ENCODE results near the gene ABCA5. TPM values are rescaled to one million over a fixed set of nuclear protein-coding genes. Genes with fewer than 3 reads are reported as not detected.
A peak's percentile ranks its signal among the peaks of the same experiment; 100 is the strongest.

The ABCA5 gene
- polyA plus RNA-seq, 1 of the 3 experiments (the other 2 are of a cell fraction) = 2.0 TPM

DNA sequence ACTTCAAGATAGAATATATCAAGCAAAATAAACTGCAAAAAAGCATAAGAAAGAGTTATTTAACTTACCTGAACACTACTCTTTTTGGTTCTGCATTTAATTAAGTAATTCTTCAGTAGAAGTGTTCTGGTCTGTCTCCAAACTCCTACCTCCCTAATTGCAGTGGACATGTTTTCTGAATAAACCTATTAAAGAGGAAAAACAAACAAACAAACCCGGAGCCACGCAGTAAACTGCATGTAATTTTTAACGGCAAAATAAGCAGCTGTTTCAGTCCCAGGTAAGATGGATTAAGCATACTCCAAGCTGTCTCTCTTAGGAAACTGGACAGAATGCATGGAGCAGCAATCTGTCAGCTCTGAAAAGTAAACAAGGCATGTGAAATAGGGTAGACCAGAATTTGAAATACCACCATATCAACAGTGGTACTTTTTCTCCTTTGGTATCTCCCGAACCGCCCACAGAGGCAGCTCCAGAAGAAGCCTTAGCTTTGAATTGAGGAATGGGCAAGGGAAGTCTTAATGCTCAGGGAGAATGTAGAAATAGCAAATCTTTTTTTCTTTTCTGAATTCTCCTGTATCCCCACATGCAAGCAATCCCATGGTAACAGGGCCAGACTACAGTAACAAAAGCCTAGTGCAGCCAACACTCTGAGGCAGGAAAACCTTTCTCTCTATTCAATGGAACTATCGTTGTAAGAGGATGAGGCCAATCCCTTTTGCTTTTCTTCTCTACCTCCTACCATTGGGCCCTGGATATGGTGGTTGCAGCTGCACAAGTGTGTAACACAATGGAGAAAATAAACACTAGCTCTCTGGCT, 12.5 kb downstream of the ABCA5 start:
- Histone ChIP-seq H3K4me1 (ENCODE audit: control insufficient read depth in 1 of 2, insufficient read depth in 2 of 2, low read depth in 1 of 2, low read length in 1 of 2) (peaks cover 0 to 4% of the 10 kb centered on the region in 2 experiments; a peak in 2 of 4 replicates), H3K79me2 (ENCODE audit: insufficient read depth) (no peaks in the 10 kb centered on the region), H3K9me3 (no peaks in the 10 kb centered on the region), H3K9me2 (no peaks in the 10 kb centered on the region; the same call in 1 of the 2 replicates), H3K4me2 (no peak overlapping the region), H3K27me3 (ENCODE audit: insufficient read depth) (no peaks in the 10 kb centered on the region), H3K36me3 (replicated peaks in 1 of 2; ENCODE audit: control insufficient read depth in 1 of 2, insufficient read depth in 2 of 2, low read length in 1 of 2) (peaks cover 0 to 2% of the 10 kb centered on the region in 2 experiments), H3K27ac (ENCODE audit: low read depth in 2 of 2, low read length in 1 of 2) (no peak overlapping the region), H4K20me1 (ENCODE audit: insufficient read depth) (no peaks in the 10 kb centered on the region), H3F3A (replicated peaks; ENCODE audit: insufficient read depth) (no peaks in the 10 kb centered on the region), H3K4me3 (ENCODE audit: low read depth in 2 of 2, low read length in 1 of 2) (no peak overlapping the region), H2AFZ (ENCODE audit: low read depth) (peak overlapping the region; percentile 57; the same call in 1 of the 2 replicates), H3K9ac (no peak overlapping the region)
- POLR2A ChIA-PET = interaction anchor here (1.7 kb wide), 1 partner anchor 12 kb away, joined by 4 read pairs; the partner anchor contains the start of gene ABCA5
- 58% methylated on average over 6 of the region's 6 CpGs for WGBS (ENCODE audit: low lambda C conversion rate)
- CTCF ChIA-PET = interaction anchor here (1.0 to 1.7 kb wide), 5 partner anchors 11 to 212 kb away, joined by 3 to 4 read pairs (median 3); no protein-coding TSS in a partner anchor
- DNase-seq = peak; percentile 14
- TF ChIP-seq, protein P1, sequence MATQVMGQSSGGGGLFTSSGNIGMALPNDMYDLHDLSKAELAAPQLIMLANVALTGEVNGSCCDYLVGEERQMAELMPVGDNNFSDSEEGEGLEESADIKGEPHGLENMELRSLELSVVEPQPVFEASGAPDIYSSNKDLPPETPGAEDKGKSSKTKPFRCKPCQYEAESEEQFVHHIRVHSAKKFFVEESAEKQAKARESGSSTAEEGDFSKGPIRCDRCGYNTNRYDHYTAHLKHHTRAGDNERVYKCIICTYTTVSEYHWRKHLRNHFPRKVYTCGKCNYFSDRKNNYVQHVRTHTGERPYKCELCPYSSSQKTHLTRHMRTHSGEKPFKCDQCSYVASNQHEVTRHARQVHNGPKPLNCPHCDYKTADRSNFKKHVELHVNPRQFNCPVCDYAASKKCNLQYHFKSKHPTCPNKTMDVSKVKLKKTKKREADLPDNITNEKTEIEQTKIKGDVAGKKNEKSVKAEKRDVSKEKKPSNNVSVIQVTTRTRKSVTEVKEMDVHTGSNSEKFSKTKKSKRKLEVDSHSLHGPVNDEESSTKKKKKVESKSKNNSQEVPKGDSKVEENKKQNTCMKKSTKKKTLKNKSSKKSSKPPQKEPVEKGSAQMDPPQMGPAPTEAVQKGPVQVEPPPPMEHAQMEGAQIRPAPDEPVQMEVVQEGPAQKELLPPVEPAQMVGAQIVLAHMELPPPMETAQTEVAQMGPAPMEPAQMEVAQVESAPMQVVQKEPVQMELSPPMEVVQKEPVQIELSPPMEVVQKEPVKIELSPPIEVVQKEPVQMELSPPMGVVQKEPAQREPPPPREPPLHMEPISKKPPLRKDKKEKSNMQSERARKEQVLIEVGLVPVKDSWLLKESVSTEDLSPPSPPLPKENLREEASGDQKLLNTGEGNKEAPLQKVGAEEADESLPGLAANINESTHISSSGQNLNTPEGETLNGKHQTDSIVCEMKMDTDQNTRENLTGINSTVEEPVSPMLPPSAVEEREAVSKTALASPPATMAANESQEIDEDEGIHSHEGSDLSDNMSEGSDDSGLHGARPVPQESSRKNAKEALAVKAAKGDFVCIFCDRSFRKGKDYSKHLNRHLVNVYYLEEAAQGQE (IDR thresholded peaks at IDR 0.05; ENCODE audit: low read depth, low read length) = no peak
- peak; percentile 52 for TF ChIP-seq TCF12 (IDR thresholded peaks at IDR 0.05)
- TF ChIP-seq SMC3 (IDR thresholded peaks at IDR 0.05; ENCODE audit: low read depth, low read length) = no peak
- TF ChIP-seq MXI1 (IDR thresholded peaks at IDR 0.05; ENCODE audit: low read depth, low read length) = 0 out of 2 replicates have a peak, but pooled peaks have one; percentile 30

DNA sequence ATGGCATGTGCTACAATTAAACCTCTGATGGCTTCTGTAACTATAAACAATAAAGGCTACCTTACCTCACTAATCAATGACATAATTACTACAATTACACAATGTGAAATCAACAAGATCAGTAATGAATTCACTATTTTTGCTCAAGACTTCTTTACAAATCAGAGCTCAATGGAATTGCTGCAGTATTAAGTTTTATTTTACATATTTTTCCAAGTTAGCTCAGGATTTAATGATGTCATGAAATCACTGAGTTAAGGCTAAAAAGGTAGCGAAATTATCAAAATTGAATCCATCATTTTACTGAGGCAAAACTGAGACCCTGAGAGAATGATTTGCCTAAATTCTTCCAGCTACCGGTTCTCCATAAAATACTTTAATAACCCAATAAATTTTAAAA, 21.8 kb downstream of the ABCA5 start:
- ChIA-PET CTCF (interaction anchor here (0.7 to 1.1 kb wide), 2 partner anchors 110 to 115 kb away, joined by 3 read pairs; partner anchors contain the start of gene MAP2K6), POLR2A (no interaction called here)
- H3K36me3 ChIP-seq (replicated peaks in 1 of 2; ENCODE audit: control insufficient read depth in 1 of 2, insufficient read depth in 2 of 2, low read length in 1 of 2) = peaks cover 0 to 8% of the 10 kb centered on the region in 2 experiments
- no peak overlapping the region for H3K4me2 ChIP-seq
- peaks cover 5% of the 10 kb centered on the region for H3F3A ChIP-seq (replicated peaks; ENCODE audit: insufficient read depth)
- H3K27ac ChIP-seq (ENCODE audit: low read depth in 2 of 2, low read length in 1 of 2) = no peak overlapping the region
- H3K9ac ChIP-seq = no peak overlapping the region
- H2AFZ ChIP-seq (ENCODE audit: low read depth) = no peak overlapping the region
- H3K9me3 ChIP-seq = no peaks in the 10 kb centered on the region
- no peaks in the 10 kb centered on the region for H3K79me2 ChIP-seq (ENCODE audit: insufficient read depth)
- no peaks in the 10 kb centered on the region for H4K20me1 ChIP-seq (ENCODE audit: insufficient read depth)
- 94% methylated on average over 2 of the region's 2 CpGs for WGBS (ENCODE audit: low lambda C conversion rate)
- no peaks in the 10 kb centered on the region for H3K27me3 ChIP-seq (ENCODE audit: insufficient read depth)
- DNase-seq = no peak
- H3K4me1 ChIP-seq (ENCODE audit: control insufficient read depth in 1 of 2, insufficient read depth in 2 of 2, low read depth in 1 of 2, low read length in 1 of 2) = no peaks in the 10 kb centered on the region
- no peaks in the 10 kb centered on the region for H3K9me2 ChIP-seq
- TF ChIP-seq TCF12 (IDR thresholded peaks at IDR 0.05) (no peak), POLR2AphosphoS5 (IDR thresholded peaks at IDR 0.05; ENCODE audit: low read depth, low read length) (no peak), GABPA (IDR thresholded peaks at IDR 0.05; ENCODE audit: low read depth) (no peak)
- TF ChIP-seq, protein P2, sequence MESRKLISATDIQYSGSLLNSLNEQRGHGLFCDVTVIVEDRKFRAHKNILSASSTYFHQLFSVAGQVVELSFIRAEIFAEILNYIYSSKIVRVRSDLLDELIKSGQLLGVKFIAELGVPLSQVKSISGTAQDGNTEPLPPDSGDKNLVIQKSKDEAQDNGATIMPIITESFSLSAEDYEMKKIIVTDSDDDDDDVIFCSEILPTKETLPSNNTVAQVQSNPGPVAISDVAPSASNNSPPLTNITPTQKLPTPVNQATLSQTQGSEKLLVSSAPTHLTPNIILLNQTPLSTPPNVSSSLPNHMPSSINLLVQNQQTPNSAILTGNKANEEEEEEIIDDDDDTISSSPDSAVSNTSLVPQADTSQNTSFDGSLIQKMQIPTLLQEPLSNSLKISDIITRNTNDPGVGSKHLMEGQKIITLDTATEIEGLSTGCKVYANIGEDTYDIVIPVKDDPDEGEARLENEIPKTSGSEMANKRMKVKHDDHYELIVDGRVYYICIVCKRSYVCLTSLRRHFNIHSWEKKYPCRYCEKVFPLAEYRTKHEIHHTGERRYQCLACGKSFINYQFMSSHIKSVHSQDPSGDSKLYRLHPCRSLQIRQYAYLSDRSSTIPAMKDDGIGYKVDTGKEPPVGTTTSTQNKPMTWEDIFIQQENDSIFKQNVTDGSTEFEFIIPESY (IDR thresholded peaks at IDR 0.05; ENCODE audit: borderline replicate concordance, low read depth) = no peak
- H3K4me3 ChIP-seq (ENCODE audit: low read depth in 2 of 2, low read length in 1 of 2) = no peak overlapping the region

Data from SK-N-SH (cell line).